NCI-H1105 treated with DMSO at 0.1 percent for 48 hours (cell line): ENCODE measurements around the gene NEAT1.

Experiments used
- DNase-seq: peaks from one replicate; lab custom pipeline; 2025; lab: John Stamatoyannopoulos, UW

NEAT1 gene

GRCh38 chr11:65421794-65422632 is 585 bp upstream of the NEAT1 start:
- DNase-seq = peak; percentile 40

- no peak for DNase-seq
Observed at GRCh38 chr11:65423516-65424204, 1.1 kb downstream of the NEAT1 start.

- no peak for DNase-seq
Observed at GRCh38 chr11:65424205-65425104, 1.9 kb downstream of the NEAT1 start.

- no peak for DNase-seq
Observed at GRCh38 chr11:65425105-65425970, 2.7 kb downstream of the NEAT1 start.

- no peak for DNase-seq
Observed at GRCh38 chr11:65425971-65426838, 3.6 kb downstream of the NEAT1 start.

GRCh38 chr11:65426839-65427690 is 4.5 kb downstream of the NEAT1 start:
- no peak for DNase-seq

- DNase-seq = no peak
Observed at GRCh38 chr11:65427691-65428577, 5.3 kb downstream of the NEAT1 start.

GRCh38 chr11:65428578-65429067 is 6.0 kb downstream of the NEAT1 start:
- DNase-seq = no peak

- DNase-seq = no peak
Observed at GRCh38 chr11:65429068-65429681, 6.6 kb downstream of the NEAT1 start.

- DNase-seq = no peak
Observed at GRCh38 chr11:65429724-65430405, 7.3 kb downstream of the NEAT1 start.

- no peak for DNase-seq
Observed at GRCh38 chr11:65430406-65431217, 8.0 kb downstream of the NEAT1 start.

GRCh38 chr11:65431451-65432099 is 9.0 kb downstream of the NEAT1 start:
- DNase-seq = no peak

GRCh38 chr11:65432100-65432650 is 9.6 kb downstream of the NEAT1 start:
- no peak for DNase-seq

GRCh38 chr11:65432686-65433582 is 10.3 kb downstream of the NEAT1 start:
- DNase-seq = peak; percentile 50
